ENCODE results near the gene MORN1. TPM values are rescaled to one million over a fixed set of nuclear protein-coding genes. Genes with fewer than 3 reads are reported as not detected.

Gene MORN1
- total RNA-seq, 2 experiments from 2014 or later, result 5.3 to 6.5 TPM

DNA sequence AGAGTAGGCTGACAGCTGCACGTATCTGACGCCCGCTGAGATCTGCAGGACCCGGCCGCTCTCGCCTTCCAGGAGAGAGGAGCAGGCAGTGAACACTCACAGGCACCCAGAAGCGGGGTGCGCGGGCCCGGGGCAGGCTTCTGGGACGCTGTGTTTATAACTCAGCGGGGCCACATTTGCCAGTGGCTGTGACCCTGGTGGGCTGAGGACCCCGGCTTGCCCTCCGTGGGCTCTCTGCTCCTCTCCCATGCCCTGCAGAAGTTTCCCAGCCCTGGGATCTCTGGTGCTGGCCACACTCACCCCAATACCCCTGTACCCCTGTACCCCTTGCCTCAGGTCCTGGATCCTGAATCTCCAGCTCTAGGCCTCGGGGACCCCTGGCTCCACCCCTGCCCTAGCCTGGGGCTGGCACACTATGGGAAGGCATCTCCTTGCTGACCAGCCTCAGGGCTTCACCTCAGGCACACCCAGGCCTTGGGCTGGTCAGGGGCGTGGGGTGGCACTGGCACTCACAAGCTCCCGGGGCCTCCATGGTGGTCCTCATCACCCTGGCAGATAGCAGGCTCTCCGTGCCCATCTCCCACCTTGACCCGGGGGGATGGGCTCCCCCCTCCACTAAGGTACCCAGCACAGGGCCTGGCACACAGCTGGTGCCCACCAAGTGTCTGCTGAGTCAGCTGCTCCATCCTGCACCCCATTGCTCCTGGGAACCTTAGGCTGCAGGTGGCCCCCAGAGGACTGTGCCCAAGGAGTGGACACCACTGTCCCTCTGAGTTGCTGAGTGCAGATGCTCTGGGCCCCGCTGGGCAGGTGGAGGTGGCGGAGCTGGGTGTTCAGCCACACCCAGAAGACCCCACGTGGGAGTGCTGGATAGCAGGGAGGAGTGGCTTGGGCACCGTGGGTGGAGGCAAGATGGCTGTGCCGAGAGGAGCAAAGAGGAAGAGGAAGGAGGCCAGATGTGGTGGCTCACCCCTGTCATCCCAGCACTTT is 32.4 kb downstream of the MORN1 start:
- no peak overlapping the region for H3K4me3 Mint-ChIP-seq
- TF ChIP-seq, protein P1, sequence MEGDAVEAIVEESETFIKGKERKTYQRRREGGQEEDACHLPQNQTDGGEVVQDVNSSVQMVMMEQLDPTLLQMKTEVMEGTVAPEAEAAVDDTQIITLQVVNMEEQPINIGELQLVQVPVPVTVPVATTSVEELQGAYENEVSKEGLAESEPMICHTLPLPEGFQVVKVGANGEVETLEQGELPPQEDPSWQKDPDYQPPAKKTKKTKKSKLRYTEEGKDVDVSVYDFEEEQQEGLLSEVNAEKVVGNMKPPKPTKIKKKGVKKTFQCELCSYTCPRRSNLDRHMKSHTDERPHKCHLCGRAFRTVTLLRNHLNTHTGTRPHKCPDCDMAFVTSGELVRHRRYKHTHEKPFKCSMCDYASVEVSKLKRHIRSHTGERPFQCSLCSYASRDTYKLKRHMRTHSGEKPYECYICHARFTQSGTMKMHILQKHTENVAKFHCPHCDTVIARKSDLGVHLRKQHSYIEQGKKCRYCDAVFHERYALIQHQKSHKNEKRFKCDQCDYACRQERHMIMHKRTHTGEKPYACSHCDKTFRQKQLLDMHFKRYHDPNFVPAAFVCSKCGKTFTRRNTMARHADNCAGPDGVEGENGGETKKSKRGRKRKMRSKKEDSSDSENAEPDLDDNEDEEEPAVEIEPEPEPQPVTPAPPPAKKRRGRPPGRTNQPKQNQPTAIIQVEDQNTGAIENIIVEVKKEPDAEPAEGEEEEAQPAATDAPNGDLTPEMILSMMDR (IDR thresholded peaks at IDR 0.05), result no peak
- H3K27me3 Mint-ChIP-seq, result no peaks in the 10 kb centered on the region
- Histone ChIP-seq H3K4me1 (ENCODE audit: insufficient read depth, low read length) (no peaks in the 10 kb centered on the region), H3K36me3 (ENCODE audit: insufficient read depth, low read length) (no peaks in the 10 kb centered on the region), H3K9me3 (ENCODE audit: control insufficient read depth in 1 of 2, insufficient read depth in 1 of 2, low read length in 2 of 2) (peaks cover 3 to 7% of the 10 kb centered on the region in 2 experiments), H3K27me3 (ENCODE audit: control insufficient read depth in 1 of 2, insufficient read depth in 2 of 2, low read length in 2 of 2) (no peaks in the 10 kb centered on the region), H3K27ac (ENCODE audit: low read depth in 1 of 2, low read length in 2 of 2) (no peak overlapping the region), H3K4me3 (ENCODE audit: low read length) (no peak overlapping the region)
- no peaks in the 10 kb centered on the region for H3K4me1 Mint-ChIP-seq (ENCODE audit: low read depth)
- intact Hi-C loops (cut with DNase I, micrococcal nuclease), result no loop called here
- DNase-seq (no peak), ATAC-seq (ENCODE audit: poor library complexity) (no peak)
- POLR2A ChIA-PET, result no interaction called here
- H3K27ac Mint-ChIP-seq, result no peak overlapping the region
- H3K36me3 Mint-ChIP-seq (ENCODE audit: low read depth), result peaks cover 7% of the 10 kb centered on the region
- CTCF ChIA-PET, result no interaction called here
- peaks cover 3% of the 10 kb centered on the region for H3K9me3 Mint-ChIP-seq

DNA sequence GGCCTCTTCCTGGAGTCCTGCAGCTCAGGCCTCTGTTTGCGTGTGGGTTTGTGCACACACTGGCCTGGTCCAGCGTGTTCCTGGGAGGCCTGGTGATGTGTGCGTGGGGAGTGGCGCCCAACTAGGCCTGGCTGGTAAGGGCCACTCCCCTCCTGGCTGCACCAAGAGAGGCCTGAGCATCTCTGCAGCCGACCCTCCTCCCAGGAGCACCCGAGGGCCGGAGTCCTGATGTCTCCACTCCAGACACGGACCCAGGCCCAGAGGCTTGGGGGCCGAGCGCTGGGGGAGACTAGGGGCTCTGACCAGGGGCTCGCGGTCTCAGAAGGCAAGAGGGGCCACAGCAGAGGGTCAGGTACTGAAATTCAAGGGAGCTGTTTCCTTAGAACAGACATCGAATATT is 33.3 kb downstream of the MORN1 start:
- DNase-seq, result peak in 1 of 14 experiments; percentile 2
- CTCF ChIA-PET, result no interaction called here

DNA sequence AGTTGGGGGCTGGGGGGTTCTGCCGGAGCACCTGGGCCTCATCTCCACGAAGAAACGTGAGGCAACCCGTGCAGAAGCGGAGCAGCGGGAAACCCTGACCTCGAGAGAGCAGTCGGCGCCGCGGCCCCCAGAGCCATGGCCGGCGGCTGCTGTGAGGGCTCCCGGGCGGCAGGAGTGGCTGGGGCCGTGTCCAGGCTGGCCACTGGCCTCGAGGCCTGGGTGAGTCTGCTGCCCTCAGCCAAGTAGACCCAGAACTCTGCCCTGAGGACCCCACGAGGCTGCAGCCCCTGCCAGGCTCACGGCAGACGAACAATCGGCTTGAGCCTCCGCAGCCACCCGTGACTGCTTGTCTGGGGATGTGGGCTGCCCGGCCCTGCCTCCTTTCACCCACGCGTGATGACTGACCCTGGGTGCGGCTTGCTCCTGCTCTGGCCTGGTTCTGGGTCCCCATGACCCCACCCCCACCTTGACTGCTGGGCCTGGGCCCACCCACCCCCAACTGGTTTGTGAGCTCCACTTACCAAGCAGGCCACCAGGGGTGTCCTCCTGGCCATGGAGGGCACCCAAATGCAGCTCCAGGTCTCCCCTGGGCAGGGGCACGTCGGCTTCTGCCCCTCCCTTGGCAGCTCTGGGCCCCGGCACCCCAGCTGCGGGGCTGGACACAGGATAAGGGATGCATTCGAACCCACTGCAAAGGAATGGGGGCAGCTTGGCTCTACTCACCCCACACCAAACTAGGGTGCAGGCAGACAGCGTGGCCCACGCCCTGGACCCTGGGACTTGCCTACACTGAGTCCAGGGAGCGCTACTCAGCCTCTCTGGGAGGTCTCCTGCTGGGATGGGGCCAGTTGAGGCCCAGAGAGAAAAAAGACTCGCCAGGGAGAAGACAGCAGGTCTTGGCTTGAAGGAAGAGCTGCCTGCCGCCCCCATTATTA is 34.2 kb downstream of the MORN1 start:
- DNase-seq (peak in 1 of 14 experiments; percentile 3), ATAC-seq (ENCODE audit: poor library complexity) (no peak)
- Mint-ChIP-seq H3K27me3 (no peaks in the 10 kb centered on the region), H3K9me3 (no peaks in the 10 kb centered on the region), H3K36me3 (ENCODE audit: low read depth) (peaks cover 1% of the 10 kb centered on the region), H3K27ac (no peak overlapping the region), H3K4me3 (no peak overlapping the region), H3K4me1 (ENCODE audit: low read depth) (no peaks in the 10 kb centered on the region)
- TF ChIP-seq, protein P1 (IDR thresholded peaks at IDR 0.05), result no peak
- intact Hi-C loops (cut with DNase I, micrococcal nuclease), result no loop called here
- H3K4me3 ChIP-seq (ENCODE audit: low read length), result no peak overlapping the region
- H3K27me3 ChIP-seq (ENCODE audit: control insufficient read depth in 1 of 2, insufficient read depth in 2 of 2, low read length in 2 of 2), result no peaks in the 10 kb centered on the region
- POLR2A ChIA-PET, result no interaction called here
- no peaks in the 10 kb centered on the region for H3K9me3 ChIP-seq (ENCODE audit: control insufficient read depth in 1 of 2, insufficient read depth in 1 of 2, low read length in 2 of 2)
- H3K4me1 ChIP-seq (ENCODE audit: insufficient read depth, low read length), result no peaks in the 10 kb centered on the region
- CTCF ChIA-PET, result no interaction called here
- no peak overlapping the region for H3K27ac ChIP-seq (ENCODE audit: low read depth in 1 of 2, low read length in 2 of 2)
- H3K36me3 ChIP-seq (ENCODE audit: insufficient read depth, low read length), result no peaks in the 10 kb centered on the region

More for the DNA sequence above, 33.3 kb downstream of the MORN1 start:
- TF ChIP-seq, protein P1 (IDR thresholded peaks at IDR 0.05), result no peak
- no peaks in the 10 kb centered on the region for H3K4me1 Mint-ChIP-seq (ENCODE audit: low read depth)
- Histone ChIP-seq H3K36me3 (ENCODE audit: insufficient read depth, low read length) (no peaks in the 10 kb centered on the region), H3K9me3 (ENCODE audit: control insufficient read depth in 1 of 2, insufficient read depth in 1 of 2, low read length in 2 of 2) (peaks cover 0 to under 1% of the 10 kb centered on the region in 2 experiments), H3K27me3 (ENCODE audit: control insufficient read depth in 1 of 2, insufficient read depth in 2 of 2, low read length in 2 of 2) (no peaks in the 10 kb centered on the region), H3K4me1 (ENCODE audit: insufficient read depth, low read length) (no peaks in the 10 kb centered on the region), H3K27ac (ENCODE audit: low read depth in 1 of 2, low read length in 2 of 2) (no peak overlapping the region), H3K4me3 (ENCODE audit: low read length) (no peak overlapping the region)
- POLR2A ChIA-PET, result no interaction called here
- H3K27ac Mint-ChIP-seq, result no peak overlapping the region
- peaks cover 4% of the 10 kb centered on the region for H3K36me3 Mint-ChIP-seq (ENCODE audit: low read depth)
- no peaks in the 10 kb centered on the region for H3K9me3 Mint-ChIP-seq
- intact Hi-C loops (cut with DNase I, micrococcal nuclease), result no loop called here
- no peak for ATAC-seq (ENCODE audit: poor library complexity)
- H3K27me3 Mint-ChIP-seq, result no peaks in the 10 kb centered on the region
- no peak overlapping the region for H3K4me3 Mint-ChIP-seq

All from CD4-positive, alpha-beta T cell (primary cell).